Thyroid gland (tissue), 4 donors: ENCODE data around the gene CD38.

Experiments
- CTCF ChIP-seq, 6 experiments: fragments of 200-600 bp in 3 of 6; fragments of 450-650 bp in 3 of 6; sonication (generic) in 3 of 6; IDR thresholded peaks; one replicate each; pipeline ENCODE4 v1.5.1; 2016 to 2019; ENCODE audit warnings: antibody characterized with exemption in 6 of 6, mild to moderate bottlenecking in 2 of 6, inconsistent platforms in 1 of 6, moderate library complexity in 1 of 6
- POLR2A ChIP-seq, 2 donors: fragments of 450-650 bp; IDR thresholded peaks; one replicate each; pipeline ENCODE4 v1.6.1; 2017; ENCODE audit warnings: antibody characterized with exemption in 2 of 2, mild to moderate bottlenecking in 2 of 2, moderate library complexity in 1 of 2

DNA sequence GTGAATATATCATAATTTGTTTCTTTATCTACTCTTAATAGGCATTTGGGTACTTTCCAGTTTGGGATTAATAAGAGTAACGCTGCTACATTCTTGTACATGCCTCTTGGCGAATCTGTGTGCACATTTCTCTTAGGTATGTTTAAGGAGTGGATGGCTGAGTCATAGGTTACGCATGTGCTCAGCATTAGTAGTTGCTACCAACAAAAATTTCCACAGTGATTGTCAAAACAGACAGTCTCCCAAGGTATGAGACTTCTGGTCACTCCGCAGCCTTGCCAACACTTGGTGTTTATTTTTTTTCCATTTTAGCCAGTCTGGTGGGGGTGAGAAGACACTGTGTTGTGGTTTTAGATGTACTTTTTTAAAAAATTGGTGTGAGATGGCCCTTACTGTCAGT lies 115.8 kb downstream of the CD38 start:
- TF ChIP-seq CTCF (IDR thresholded peaks at IDR 0.05) (no peak), POLR2A (IDR thresholded peaks at IDR 0.05) (no peak)
